H1 (cell line): Measurements from ENCODE around the gene SLC25A40. TPM values are rescaled to one million over a fixed set of nuclear protein-coding genes. Genes with fewer than 3 reads are reported as not detected.

Experiments used
- CTCF ChIA-PET: fragments of 300-600 bp; sonication (Branson Sonifier 250); formaldehyde crosslinking; loops from one replicate; lab custom pipeline; 2021; ENCODE audit not compliant: partially characterized antibody; lab: Charles Lee
- POLR2A ChIA-PET: fragments of 300-600 bp; sonication (Branson Sonifier 250); formaldehyde crosslinking; loops from one replicate; lab custom pipeline; 2021; ENCODE audit warnings: inconsistent platforms; ENCODE audit not compliant: partially characterized antibody; lab: Charles Lee
- DNase-seq, 2 experiments: peaks; one replicate each; pipeline versions ENCODE4 v3.0.0 to v3.0.0-alpha.2; 2010 to 2022; ENCODE audit warnings: low spot score in 2 of 2, low read depth in 1 of 2, mixed read lengths in 1 of 2
- FAIRE-seq: peaks from 2 replicates; lab custom pipeline; 2011; peaks lifted over from hg19 to GRCh38; lab: Jason Lieb, UNC
- H2AFZ ChIP-seq: 2 replicates; pipeline ENCODE4 v1.8.1; 2012; ENCODE audit warnings: low read length, inconsistent platforms
- H2AK5ac ChIP-seq: 2 replicates; pipeline ENCODE4 v1.6.1; 2013; ENCODE audit warnings: low read depth, low read length
- H2BK120ac ChIP-seq: replicated peaks from 2 replicates; pipeline ENCODE3; 2013; ENCODE audit warnings: low read depth, low read length, inconsistent platforms
- H2BK12ac ChIP-seq: 2 replicates; pipeline ENCODE4 v1.6.1; 2013; ENCODE audit warnings: low read depth, low read length
- H2BK15ac ChIP-seq: 2 replicates; pipeline ENCODE4 v1.6.1; 2013; ENCODE audit warnings: low read length
- H2BK20ac ChIP-seq: 2 replicates; pipeline ENCODE4 v1.6.1; 2013; ENCODE audit warnings: low read length
- H2BK5ac ChIP-seq: 2 replicates; pipeline ENCODE4 v1.6.1; 2013; ENCODE audit warnings: low read depth, low read length
- H3K14ac ChIP-seq: 2 replicates; pipeline ENCODE4 v1.6.1; 2013; ENCODE audit warnings: inconsistent platforms; ENCODE audit not compliant: insufficient read length
- H3K18ac ChIP-seq: 2 replicates; pipeline ENCODE4 v1.6.1; 2013; ENCODE audit warnings: low read length; ENCODE audit errors: extremely low read depth
- H3K23ac ChIP-seq: 2 replicates; pipeline ENCODE4 v1.6.1; 2013; ENCODE audit warnings: inconsistent platforms; ENCODE audit not compliant: insufficient read length
- H3K23me2 ChIP-seq: 2 replicates; pipeline ENCODE4 v1.6.1; 2013; ENCODE audit warnings: low read depth, low read length
- H3K27ac ChIP-seq: 2 replicates; pipeline ENCODE4 v1.6.1; 2011; ENCODE audit warnings: low read depth, low read length, inconsistent platforms
- H3K27me3 ChIP-seq, 4 experiments: replicated peaks in 1 of 4; 1 replicate in 1 of 4; 2 replicates in 3 of 4; pipeline versions ENCODE4 v1.6.1 to v1.8.1; 2011 to 2013; ENCODE audit warnings: low read length in 3 of 4, mild to moderate bottlenecking in 3 of 4, inconsistent platforms in 2 of 4, mixed read lengths in 2 of 4, moderate library complexity in 1 of 4; ENCODE audit not compliant: control insufficient read depth in 3 of 4, insufficient read depth in 3 of 4; ENCODE audit errors: extremely low read depth in 1 of 4
- H3K36me3 ChIP-seq, 4 experiments: 2 replicates each; pipeline versions ENCODE4 v1.6.1 to v1.8.1; 2011 to 2013; ENCODE audit warnings: mild to moderate bottlenecking in 4 of 4, low read length in 3 of 4, moderate library complexity in 2 of 4, control low read depth in 1 of 4, inconsistent platforms in 1 of 4; ENCODE audit not compliant: insufficient read depth in 4 of 4, control insufficient read depth in 2 of 4
- H3K4ac ChIP-seq: replicated peaks from 2 replicates; pipeline ENCODE3; 2013; ENCODE audit warnings: low read length, low read depth, mixed read lengths, inconsistent platforms; ENCODE audit not compliant: insufficient read length
- H3K4me1 ChIP-seq, 4 experiments: replicated peaks in 1 of 4; 1 replicate in 1 of 4; 2 replicates in 3 of 4; pipeline versions ENCODE4 v1.6.1 to v1.8.1; 2011 to 2013; ENCODE audit warnings: low read length in 3 of 4, inconsistent platforms in 2 of 4, mixed read lengths in 1 of 4; ENCODE audit not compliant: insufficient read depth in 4 of 4, control insufficient read depth in 3 of 4
- H3K4me2 ChIP-seq, 2 experiments: 2 replicates each; pipeline versions ENCODE4 v1.6.1 to v1.8.1; 2011 to 2013; ENCODE audit warnings: low read depth in 2 of 2, low read length in 2 of 2, control low read depth in 1 of 2, inconsistent platforms in 1 of 2, mild to moderate bottlenecking in 1 of 2; ENCODE audit not compliant: insufficient read depth in 1 of 2
- H3K4me3 ChIP-seq, 4 experiments: fragments of 200-600, 300-600 bp in 1 of 4; sonication (generic), shearing (Covaris generic), sonication (Bioruptor Twin) in 1 of 4; 2 replicates each; pipeline versions ENCODE4 v1.5.1 to v1.8.1; 2011 to 2016; ENCODE audit warnings: low read length in 4 of 4, low read depth in 3 of 4, control low read depth in 2 of 4, inconsistent platforms in 2 of 4, mild to moderate bottlenecking in 2 of 4, mixed read lengths in 1 of 4, moderate library complexity in 1 of 4; ENCODE audit not compliant: insufficient read depth in 2 of 4; ENCODE audit errors: extremely low read depth in 1 of 4
- H3K56ac ChIP-seq: replicated peaks from 2 replicates; pipeline ENCODE3; 2013; ENCODE audit warnings: low read depth, mild to moderate bottlenecking, mixed read lengths, low read length, inconsistent platforms; ENCODE audit not compliant: insufficient read length
- H3K79me1 ChIP-seq: 2 replicates; pipeline ENCODE4 v1.6.1; 2013; ENCODE audit warnings: low read depth, low read length, control low read depth
- H3K79me2 ChIP-seq, 2 experiments: 2 replicates each; pipeline versions ENCODE4 v1.6.1 to v1.8.1; 2012 to 2013; ENCODE audit warnings: low read length in 2 of 2, mild to moderate bottlenecking in 2 of 2, inconsistent platforms in 1 of 2; ENCODE audit not compliant: insufficient read depth in 2 of 2, control insufficient read depth in 1 of 2
- H3K9ac ChIP-seq, 4 experiments: replicated peaks in 1 of 4; 1 replicate in 1 of 4; 2 replicates in 3 of 4; pipeline versions ENCODE4 v1.6.1 to v1.8.1; 2011 to 2013; ENCODE audit warnings: low read depth in 3 of 4, low read length in 3 of 4, control low read depth in 2 of 4, mild to moderate bottlenecking in 2 of 4, moderate library complexity in 2 of 4, inconsistent platforms in 1 of 4; ENCODE audit errors: extremely low read depth in 1 of 4
- H3K9me3 ChIP-seq, 2 experiments: 2 replicates each; pipeline versions ENCODE4 v1.6.1 to v1.8.1; 2012 to 2013; ENCODE audit warnings: mild to moderate bottlenecking in 2 of 2, moderate library complexity in 2 of 2, control low read depth in 1 of 2, inconsistent platforms in 1 of 2, low read depth in 1 of 2, low read length in 1 of 2, mixed read lengths in 1 of 2; ENCODE audit not compliant: insufficient read depth in 2 of 2
- H4K20me1 ChIP-seq, 2 experiments: replicated peaks in 1 of 2; 2 replicates each; pipeline versions ENCODE3 to v1.8.1; 2011 to 2013; ENCODE audit warnings: inconsistent platforms in 2 of 2, low read length in 2 of 2, mild to moderate bottlenecking in 1 of 2; ENCODE audit not compliant: insufficient read depth in 2 of 2, control insufficient read depth in 1 of 2
- H4K5ac ChIP-seq: 2 replicates; pipeline ENCODE4 v1.6.1; 2013; ENCODE audit warnings: low read length, low read depth, mixed read lengths, inconsistent platforms; ENCODE audit not compliant: insufficient read length
- H4K8ac ChIP-seq: 2 replicates; pipeline ENCODE4 v1.8.0; 2013; ENCODE audit warnings: mild to moderate bottlenecking, moderate library complexity, low read length, inconsistent platforms; ENCODE audit not compliant: insufficient read depth; ENCODE audit errors: extremely low read depth
- H4K91ac ChIP-seq: replicated peaks from 2 replicates; pipeline ENCODE3; 2013; ENCODE audit warnings: low read length, mixed read lengths, inconsistent platforms; ENCODE audit not compliant: insufficient read length
- ATF2 ChIP-seq: IDR thresholded peaks from 2 replicates; pipeline ENCODE4 v1.6.1; 2012; ENCODE audit warnings: low read length, inconsistent platforms
- CTCF ChIP-seq, 3 experiments: IDR thresholded peaks; 1 replicate in 2 of 3; 2 replicates in 1 of 3; pipeline versions ENCODE4 v1.5.1 to v1.6.1; 2011; ENCODE audit warnings: low read length in 3 of 3, mild to moderate bottlenecking in 3 of 3, inconsistent platforms in 2 of 3, low read depth in 1 of 3, moderate library complexity in 1 of 3; ENCODE audit not compliant: insufficient read depth in 1 of 3; ENCODE audit errors: control extremely low read depth in 1 of 3
- RAD21 ChIP-seq, 2 experiments: IDR thresholded peaks in 1 of 2; conservative IDR thresholded peaks in 1 of 2; 2 replicates each; pipeline ENCODE4 v1.6.1; 2011; ENCODE audit warnings: low read depth in 2 of 2, low read length in 2 of 2, improper control_type of control experiment in 1 of 2, inconsistent platforms in 1 of 2, mild to moderate bottlenecking in 1 of 2, moderate library complexity in 1 of 2
- SAP30 ChIP-seq: fragments of 300-600 bp; sonication (generic); IDR thresholded peaks from 2 replicates; pipeline ENCODE4 v1.7.1; 2012; ENCODE audit warnings: low read length, moderate library complexity, mild to moderate bottlenecking, inconsistent platforms; ENCODE audit not compliant: insufficient read depth, insufficient replicate concordance
- SP4 ChIP-seq: IDR thresholded peaks from 2 replicates; pipeline ENCODE4 v1.6.1; 2012; ENCODE audit warnings: low read length, inconsistent platforms
- TEAD4 ChIP-seq: IDR thresholded peaks from 2 replicates; pipeline ENCODE4 v1.6.1; 2012; ENCODE audit warnings: low read depth, low read length, inconsistent platforms, mixed read lengths
- WGBS, 2 experiments: shearing (Covaris generic) in 1 of 2; methylation state at CpG; one replicate each; pipeline versions ENCODE4 v1.1.6 to v1.1.7; 2013 to 2015; ENCODE audit warnings: low lambda C conversion rate in 2 of 2, mixed read lengths in 2 of 2, inconsistent platforms in 1 of 2, low coverage in 1 of 2, missing lambda C conversion rate in 1 of 2; ENCODE audit not compliant: insufficient replicate concordance in 2 of 2, insufficient coverage in 1 of 2, insufficient read length in 1 of 2; ENCODE audit errors: extremely low coverage in 1 of 2, missing lambda C conversion rate in 1 of 2; 5-methylcytosine and 5-hydroxymethylcytosine counted together
- polyA plus RNA-seq, 7 experiments: library from polyadenylated mRNA; depleted of rRNA in 3 of 7; stranded (reverse) in 5 of 7; unstranded in 2 of 7; fragments of >200 nt in 5 of 7; fragments of 200-250 nt in 2 of 7; gene quantifications; 1 replicate in 5 of 7; 2 replicates in 1 of 7; 4 replicates in 1 of 7; pipeline versions ENCODE4 v1.2.1 to v1.2.3, GENCODE V29; 2011 to 2013; ENCODE audit warnings: missing spikeins in 2 of 7, mixed read lengths in 2 of 7
- total RNA-seq: library from RNA; stranded (reverse); fragmentation: NEBNext Ultra II Directional; extraction: Animal tissue kit (Norgen Biotek cat#: 25700); gene quantifications from 2 replicates; pipeline ENCODE4 v1.2.1, GENCODE V29; 2021
- TF ChIP-seq, protein P1 (sequence below): IDR thresholded peaks from 2 replicates; pipeline ENCODE4 v1.6.1; 2011; ENCODE audit warnings: low read depth, mild to moderate bottlenecking, low read length; ENCODE audit not compliant: insufficient read depth

The SLC25A40 gene
- total and polyA plus RNA-seq, 2 of the 8 experiments (the other 6 are each of a cell fraction or from before 2014, with no cell fraction given): 6.5 to 17.3 TPM

DNA sequence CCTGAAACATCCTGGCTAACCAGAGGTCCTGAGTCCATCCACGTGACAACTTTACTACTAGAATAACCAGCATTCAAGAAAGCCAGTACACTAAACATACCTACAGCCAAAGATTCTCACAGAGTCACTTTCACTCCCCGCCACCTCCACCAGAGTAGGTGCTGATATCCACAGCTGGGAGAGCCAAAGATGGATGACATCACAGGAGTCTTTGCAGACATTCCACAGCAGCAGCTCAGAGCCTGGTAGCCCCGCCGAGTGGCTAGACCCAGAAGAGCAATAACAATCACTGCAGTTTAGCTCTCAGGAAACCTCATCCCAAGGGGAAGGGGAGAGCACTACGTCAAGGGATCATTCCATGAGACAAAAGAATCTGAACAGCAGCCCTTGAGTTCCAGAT, 44.4 kb upstream of the SLC25A40 start:
- DNase-seq (no peak), FAIRE-seq (no peak)
- H4K20me1 ChIP-seq: no peaks in the 10 kb centered on the region
- H3K27ac ChIP-seq: no peak overlapping the region
- H3K18ac ChIP-seq: no peak overlapping the region
- H2BK20ac ChIP-seq: no peak overlapping the region
- H3K36me3 ChIP-seq: no peaks in the 10 kb centered on the region
- ChIA-PET POLR2A (interaction anchor here (3.4 kb wide), 1 partner anchor 14 kb away, joined by 11 read pairs; the partner anchor contains the start of gene ADAM22), CTCF (interaction anchor here (0.6 to 2.5 kb wide), 6 partner anchors 10 to 111 kb away, joined by 3 to 10 read pairs (median 4); no protein-coding TSS in a partner anchor)
- H3K4me1 ChIP-seq: peaks cover 0 to 3% (median 0%) of the 10 kb centered on the region in 4 experiments; a peak in 1 of 7 replicates
- H3K4me2 ChIP-seq: no peak overlapping the region
- 0 out of 2 replicates have a peak overlapping the region, but pooled peaks have one; percentile 39 for H2BK12ac ChIP-seq
- no peaks in the 10 kb centered on the region for H3K9me3 ChIP-seq
- H4K91ac ChIP-seq: no peak overlapping the region
- no peak overlapping the region for H3K56ac ChIP-seq
- no peaks in the 10 kb centered on the region for H3K23me2 ChIP-seq
- H4K5ac ChIP-seq: no peak overlapping the region
- H3K9ac ChIP-seq: no peak overlapping the region
- H3K27me3 ChIP-seq: no peaks in the 10 kb centered on the region
- no peaks in the 10 kb centered on the region for H3K79me1 ChIP-seq
- H3K4ac ChIP-seq: no peak overlapping the region
- no peak overlapping the region for H2BK120ac ChIP-seq
- H3K79me2 ChIP-seq: no peaks in the 10 kb centered on the region
- no peak overlapping the region for H2AK5ac ChIP-seq
- no peak overlapping the region for H2AFZ ChIP-seq
- H3K4me3 ChIP-seq: no peak overlapping the region
- no peak overlapping the region for H2BK15ac ChIP-seq
- 87% methylated on average over 5 of the region's 5 CpGs; no CpG with 5 or more reads in 1 of the 2 experiments for WGBS, 2 experiments
- no peak overlapping the region for H2BK5ac ChIP-seq
- H3K14ac ChIP-seq: no peak overlapping the region
- H4K8ac ChIP-seq: no peak overlapping the region; the same call in 1 of the 2 replicates
- H3K23ac ChIP-seq: no peak overlapping the region
- TF ChIP-seq CTCF (IDR thresholded peaks at IDR 0.05; ENCODE audit: control extremely low read depth in 1 of 3, insufficient read depth in 1 of 3, low read depth in 1 of 3, low read length in 3 of 3) (peak in 2 of 3 experiments; percentile 9 to 16; a peak in 2 of 4 replicates), TEAD4 (peak; percentile 9; the same call in 1 of the 2 replicates), SP4 (no peak), ATF2 (0 out of 2 replicates have a peak, but pooled peaks have one; percentile 30), RAD21 (IDR thresholded peaks at IDR 0.05 in 1 of 2, conservative IDR thresholded peaks at IDR 0.05 in 1 of 2; ENCODE audit: low read depth in 2 of 2, low read length in 2 of 2) (peak in 1 of 2 experiments; percentile 12; a peak in 1 of 4 replicates), SAP30 (no peak)
- TF ChIP-seq, protein P1, sequence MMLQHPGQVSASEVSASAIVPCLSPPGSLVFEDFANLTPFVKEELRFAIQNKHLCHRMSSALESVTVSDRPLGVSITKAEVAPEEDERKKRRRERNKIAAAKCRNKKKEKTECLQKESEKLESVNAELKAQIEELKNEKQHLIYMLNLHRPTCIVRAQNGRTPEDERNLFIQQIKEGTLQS: no peak
